A549 (cell line): ENCODE data around the gene NOBOX. TPM values are rescaled to one million over a fixed set of nuclear protein-coding genes. Genes with fewer than 3 reads are reported as not detected.

Source experiments
- ATAC-seq, 2 experiments: fragments of 200-7000 bp in 1 of 2; fragments of >200 bp in 1 of 2; cut with Nextera tagmentation in 1 of 2; cut with Tn5 transposase in 1 of 2; 3 replicates each; pipeline versions ENCODE4 v1.8.0 to v1.9.1; 2018 to 2020; ENCODE audit warnings: mild to moderate bottlenecking in 1 of 2, moderate library complexity in 1 of 2
- CTCF ChIA-PET: fragments of 300-600 bp; sonication (Branson Sonifier 250); formaldehyde crosslinking; extraction: SDS; loops from one replicate; lab custom pipeline; 2021; ENCODE audit warnings: antibody characterized with exemption, inconsistent platforms; lab: Yijun Ruan, JAX
- POLR2A ChIA-PET: fragments of 350-600 bp; formaldehyde crosslinking; extraction: SDS; loops from one replicate; lab custom pipeline; 2021; ENCODE audit warnings: antibody characterized with exemption, inconsistent platforms; lab: Yijun Ruan, JAX
- DNase-seq, 2 experiments: peaks; one replicate each; pipeline versions ENCODE4 v3.0.0 to v3.0.0-alpha.2; 2011 to 2016; ENCODE audit warnings: low read depth in 1 of 2, low spot score in 1 of 2
- FAIRE-seq: peaks from 2 replicates; lab custom pipeline; 2011; peaks lifted over from hg19 to GRCh38; lab: Jason Lieb, UNC
- H3K27ac ChIP-seq, 2 experiments: fragments of >200 bp; sonication (Bioruptor Twin); formaldehyde crosslinking; 3 replicates each; pipeline ENCODE4 v1.5.1; 2016 to 2017
- H3K4me1 ChIP-seq: fragments of >200 bp; sonication (Bioruptor Twin); formaldehyde crosslinking; 3 replicates; pipeline ENCODE4 v1.6.1; 2016
- H3K4me2 ChIP-seq: fragments of >200 bp; sonication (Bioruptor Twin); formaldehyde crosslinking; 3 replicates; pipeline ENCODE4 v1.6.1; 2016
- H3K4me3 ChIP-seq: fragments of >200 bp; sonication (Bioruptor Twin); formaldehyde crosslinking; 3 replicates; pipeline ENCODE4 v1.5.1; 2016
- H3K9me3 ChIP-seq: fragments of >200 bp; sonication (Bioruptor Twin); formaldehyde crosslinking; 3 replicates; pipeline ENCODE4 v1.6.1; 2016
- BHLHE40 ChIP-seq: IDR thresholded peaks from 2 replicates; pipeline ENCODE4 v1.6.1; 2012; ENCODE audit warnings: low read depth, low read length, inconsistent platforms
- CBX8 ChIP-seq: fragments of 200-600 bp; sonication (generic); IDR thresholded peaks from 2 replicates; pipeline ENCODE4 v1.6.1; 2016
- CEBPB ChIP-seq, 2 experiments: fragments of >200 bp in 1 of 2; sonication (Bioruptor Twin) in 1 of 2; formaldehyde crosslinking in 1 of 2; IDR thresholded peaks; 2 replicates each; pipeline ENCODE4 v1.6.1; 2012 to 2016
- CHD2 ChIP-seq: fragments of 150-350 bp; IDR thresholded peaks from 2 replicates; pipeline ENCODE4 v1.6.1; 2014; ENCODE audit warnings: low read length; ENCODE audit not compliant: partially characterized antibody
- CHD4 ChIP-seq: fragments of 200-600 bp; sonication (generic); IDR thresholded peaks from 2 replicates; pipeline ENCODE4 v1.6.1; 2016; ENCODE audit warnings: antibody characterized with exemption, mild to moderate bottlenecking, borderline replicate concordance
- E2F6 ChIP-seq: IDR thresholded peaks from 2 replicates; pipeline ENCODE4 v1.6.1; 2012; ENCODE audit warnings: low read depth, borderline replicate concordance
- EHMT2 ChIP-seq: fragments of 200-600 bp; sonication (generic); IDR thresholded peaks from 2 replicates; pipeline ENCODE4 v1.6.1; 2016; ENCODE audit warnings: antibody characterized with exemption, low read depth, mild to moderate bottlenecking, moderate library complexity
- FOSB ChIP-seq: fragments of 250-450 bp; sonication (Bioruptor Pico); IDR thresholded peaks from 2 replicates; pipeline ENCODE4 v1.5.0; 2020; ENCODE audit warnings: mild to moderate bottlenecking, moderate library complexity
- FOSL2 ChIP-seq, 2 experiments: fragments of 450-650 bp in 1 of 2; fragments of >200 bp in 1 of 2; sonication (Bioruptor Twin) in 1 of 2; formaldehyde crosslinking; IDR thresholded peaks; 2 replicates each; pipeline versions ENCODE4 v1.5.0 to v1.6.1; 2016 to 2020; ENCODE audit warnings: mild to moderate bottlenecking in 1 of 2, moderate library complexity in 1 of 2
- GATA3 ChIP-seq: IDR thresholded peaks from 2 replicates; pipeline ENCODE4 v1.6.1; 2012; ENCODE audit warnings: borderline replicate concordance
- HDAC2 ChIP-seq: fragments of 200-600 bp; sonication (generic); IDR thresholded peaks from 2 replicates; pipeline ENCODE4 v1.6.1; 2016
- HES2 ChIP-seq: fragments of >200 bp; sonication (Bioruptor Twin); formaldehyde crosslinking; IDR thresholded peaks from 2 replicates; pipeline ENCODE4 v1.6.1; 2016
- HEYL ChIP-seq: fragments of 250-450 bp; sonication (Bioruptor Pico); IDR thresholded peaks from 2 replicates; pipeline ENCODE4 v1.8.0; 2021; ENCODE audit warnings: mild to moderate bottlenecking, moderate library complexity
- HOXB13 ChIP-seq: fragments of 250-450 bp; sonication (Bioruptor Pico); IDR thresholded peaks from 2 replicates; pipeline ENCODE4 v1.5.0; 2020; ENCODE audit warnings: low read depth, mild to moderate bottlenecking, moderate library complexity
- HOXB5 ChIP-seq: fragments of 250-450 bp; sonication (Bioruptor Pico); IDR thresholded peaks from 2 replicates; pipeline ENCODE4 v1.5.0; 2020; ENCODE audit warnings: mild to moderate bottlenecking, moderate library complexity
- JUN ChIP-seq, 2 experiments: fragments of >200 bp; sonication (Bioruptor Twin); formaldehyde crosslinking; IDR thresholded peaks; 2 replicates in 1 of 2; 3 replicates in 1 of 2; pipeline ENCODE4 v1.6.1; 2016 to 2017
- JUNB ChIP-seq: fragments of >200 bp; sonication (Bioruptor Twin); formaldehyde crosslinking; IDR thresholded peaks from 2 replicates; pipeline ENCODE4 v1.6.1; 2016
- NFE2L2 ChIP-seq: fragments of 150-350 bp; conservative IDR thresholded peaks from 2 replicates; pipeline ENCODE4 v1.6.1; 2014; ENCODE audit warnings: low read length
- NPAS2 ChIP-seq: fragments of 250-450 bp; sonication (Bioruptor Pico); IDR thresholded peaks from 2 replicates; pipeline ENCODE4 v1.8.0; 2022; ENCODE audit warnings: mild to moderate bottlenecking, moderate library complexity, borderline replicate concordance
- NR3C1 ChIP-seq: fragments of >200 bp; sonication (Bioruptor Twin); formaldehyde crosslinking; IDR thresholded peaks from 3 replicates; pipeline ENCODE4 v1.6.1; 2017
- PHF8 ChIP-seq: fragments of 200-600 bp; sonication (generic); IDR thresholded peaks from 2 replicates; pipeline ENCODE4 v1.6.1; 2016; ENCODE audit warnings: low read depth, mild to moderate bottlenecking, antibody characterized with exemption, moderate library complexity, borderline replicate concordance
- POLR2AphosphoS2 ChIP-seq: conservative IDR thresholded peaks from 2 replicates; pipeline ENCODE4 v1.6.1; 2012; ENCODE audit warnings: low read length, improper control_type of control experiment, inconsistent platforms
- RAD21 ChIP-seq, 2 experiments: fragments of >200 bp in 1 of 2; sonication (Bioruptor Twin) in 1 of 2; formaldehyde crosslinking in 1 of 2; IDR thresholded peaks in 1 of 2; conservative IDR thresholded peaks in 1 of 2; 2 replicates in 1 of 2; 3 replicates in 1 of 2; pipeline ENCODE4 v1.6.1; 2012 to 2018; ENCODE audit warnings: inconsistent platforms in 1 of 2
- SREBF2 ChIP-seq: fragments of 450-650 bp; IDR thresholded peaks from 2 replicates; pipeline ENCODE4 v1.6.1; 2014; ENCODE audit warnings: mild to moderate bottlenecking, moderate library complexity
- TFCP2L1 ChIP-seq: fragments of 250-450 bp; sonication (Bioruptor Pico); IDR thresholded peaks from 2 replicates; pipeline ENCODE4 v1.5.0; 2021; ENCODE audit warnings: mild to moderate bottlenecking
- TP53 ChIP-seq: fragments of 250-450 bp; sonication (Bioruptor Pico); IDR thresholded peaks from 2 replicates; pipeline ENCODE4 v1.5.0; 2021; ENCODE audit warnings: mild to moderate bottlenecking, moderate library complexity
- ZFP36 ChIP-seq: fragments of 450-650 bp; IDR thresholded peaks from 2 replicates; pipeline ENCODE4 v1.6.1; 2014; ENCODE audit warnings: borderline replicate concordance; ENCODE audit not compliant: partially characterized antibody
- ZNF302 ChIP-seq: fragments of 250-450 bp; sonication (Bioruptor Pico); IDR thresholded peaks from 2 replicates; pipeline ENCODE4 v1.9.0; 2021; ENCODE audit warnings: inconsistent platforms, mild to moderate bottlenecking, moderate library complexity
- ZSCAN20 ChIP-seq: fragments of 250-450 bp; sonication (Bioruptor Pico); IDR thresholded peaks from 2 replicates; pipeline ENCODE4 v1.8.0; 2022; ENCODE audit warnings: mild to moderate bottlenecking, moderate library complexity
- WGBS: methylation state at CpG from one replicate; pipeline ENCODE4 v1.1.6; 2017; ENCODE audit errors: missing lambda C conversion rate; 5-methylcytosine and 5-hydroxymethylcytosine counted together
- polyA plus RNA-seq, 4 experiments: library from polyadenylated mRNA; depleted of rRNA in 3 of 4; stranded (reverse); fragments of >200 nt; fragmentation: RNase III in 1 of 4; extraction: RNeasy Plus Mini Kit Qiagen cat#74134 plus additional on column Dnase treatment in 1 of 4; gene quantifications; 2 replicates in 3 of 4; 3 replicates in 1 of 4; pipeline ENCODE4 v1.2.3, GENCODE V29; 2011 to 2017

Gene NOBOX
- polyA plus RNA-seq, 2 of the 4 experiments (the other 2 are of a cell fraction), result not detected

GRCh38 chr7:144415858-144416257 lies 12.4 kb upstream of the NOBOX start:
- ATAC-seq, result no peak
- Histone ChIP-seq H3K4me2 (no peak overlapping the region), H3K4me3 (no peak overlapping the region), H3K9me3 (0 out of 3 replicates have a peak, but pooled peaks cover 2% of the 10 kb centered on the region), H3K27ac (no peak overlapping the region), H3K4me1 (no peaks in the 10 kb centered on the region)
- CTCF ChIA-PET, result no interaction called here
- TF ChIP-seq ZSCAN20 (CRISPR knock-in tag), result no peak
- TF ChIP-seq CHD4, result no peak
- no peak for TF ChIP-seq NPAS2 (CRISPR knock-in tag)
- no peak for TF ChIP-seq JUN (IDR thresholded peaks at IDR 0.05)
- TF ChIP-seq HEYL (CRISPR knock-in tag), result no peak
- no peak for TF ChIP-seq HDAC2
- no peak for TF ChIP-seq HOXB5 (CRISPR knock-in tag)
- no peak for TF ChIP-seq POLR2AphosphoS2
- no peak for TF ChIP-seq FOSL2 (IDR thresholded peaks at IDR 0.05)
- TF ChIP-seq FOSL2 (CRISPR knock-in tag; IDR thresholded peaks at IDR 0.05), result no peak
- TF ChIP-seq RAD21 (conservative IDR thresholded peaks at IDR 0.05 in 1 of 2, IDR thresholded peaks at IDR 0.05 in 1 of 2), result no peak
- no peak for TF ChIP-seq ZNF302 (CRISPR knock-in tag)
- no peak for TF ChIP-seq CEBPB (IDR thresholded peaks at IDR 0.05)
- no peak for TF ChIP-seq FOSB (CRISPR knock-in tag)
- TF ChIP-seq HES2, result no peak
- TF ChIP-seq GATA3, result no peak
- TF ChIP-seq CHD2, result no peak
- TF ChIP-seq EHMT2, result no peak
- FAIRE-seq, result no peak
- no peak for DNase-seq
- POLR2A ChIA-PET, result no interaction called here

GRCh38 chr7:144414815-144415214 lies 11.3 kb upstream of the NOBOX start:
- POLR2A ChIA-PET, result no interaction called here
- no peak overlapping the region for H3K4me3 ChIP-seq
- DNase-seq (no peak), ATAC-seq (no peak), FAIRE-seq (no peak)
- 0 out of 3 replicates have a peak, but pooled peaks cover 2% of the 10 kb centered on the region for H3K9me3 ChIP-seq
- 2% methylated on average over 3 of the region's 3 CpGs for WGBS
- TF ChIP-seq JUNB (no peak), CBX8 (no peak), NFE2L2 (no peak), TP53 (CRISPR knock-in tag) (no peak), E2F6 (no peak), PHF8 (no peak), HOXB13 (no peak), BHLHE40 (no peak), NR3C1 (no peak), ZFP36 (no peak), ZNF302 (CRISPR knock-in tag) (no peak), HOXB5 (CRISPR knock-in tag) (no peak), SREBF2 (no peak), TFCP2L1 (CRISPR knock-in tag) (no peak), FOSL2 (IDR thresholded peaks at IDR 0.05) (no peak), FOSL2 (CRISPR knock-in tag; IDR thresholded peaks at IDR 0.05) (no peak)
- CTCF ChIA-PET, result no interaction called here
- no peak overlapping the region for H3K4me2 ChIP-seq
- no peaks in the 10 kb centered on the region for H3K4me1 ChIP-seq
- no peak overlapping the region for H3K27ac ChIP-seq
